Activated naive CD8-positive, alpha-beta T cell treated with anti-CD3 and anti-CD28 coated beads, Interleukin-2, amount 50 U/mL, for 16 hours (primary cell): Measurements from ENCODE around the gene TMEM134.

Source experiments
- DNase-seq: peaks from one replicate; pipeline ENCODE4 v3.0.0-alpha.2; 2020; ENCODE audit warnings: low read depth, low spot score

The TMEM134 gene

GRCh38 chr11:67500831-67501715, 32.0 kb upstream of the TMEM134 start:
- no peak for DNase-seq

GRCh38 chr11:67500484-67500821, 31.4 kb upstream of the TMEM134 start:
- DNase-seq = no peak

GRCh38 chr11:67499808-67500483, 30.9 kb upstream of the TMEM134 start:
- DNase-seq = no peak

- no peak for DNase-seq
Measured at GRCh38 chr11:67498544-67498972, 29.5 kb upstream of the TMEM134 start.

GRCh38 chr11:67497656-67498291, 28.7 kb upstream of the TMEM134 start:
- DNase-seq = no peak

GRCh38 chr11:67496113-67496512, 27.1 kb upstream of the TMEM134 start:
- no peak for DNase-seq

- DNase-seq = no peak
Measured at GRCh38 chr11:67495234-67496005, 26.4 kb upstream of the TMEM134 start.

- DNase-seq = no peak
Measured at GRCh38 chr11:67494371-67495233, 25.6 kb upstream of the TMEM134 start.

GRCh38 chr11:67493548-67494370, 24.7 kb upstream of the TMEM134 start:
- no peak for DNase-seq

- DNase-seq = no peak
Measured at GRCh38 chr11:67492801-67493547, 23.9 kb upstream of the TMEM134 start.

GRCh38 chr11:67492069-67492727, 23.1 kb upstream of the TMEM134 start:
- no peak for DNase-seq

GRCh38 chr11:67491276-67492068, 22.4 kb upstream of the TMEM134 start:
- no peak for DNase-seq

- DNase-seq = no peak
Measured at GRCh38 chr11:67490727-67491065, 21.6 kb upstream of the TMEM134 start.

GRCh38 chr11:67489885-67490726, 21.1 kb upstream of the TMEM134 start:
- no peak for DNase-seq

GRCh38 chr11:67489203-67489884, 20.3 kb upstream of the TMEM134 start:
- DNase-seq = no peak

GRCh38 chr11:67486481-67487195, 17.6 kb upstream of the TMEM134 start:
- DNase-seq = no peak
